CD14-positive monocyte (primary cell): ENCODE data around the gene CACNA1E. TPM values are rescaled to one million over a fixed set of nuclear protein-coding genes. Genes with fewer than 3 reads are reported as not detected.

Source experiments
- DNase-seq, 3 donors: peaks; one replicate each; pipeline ENCODE4 v3.0.0-alpha.2; 2011 to 2022
- H2AFZ ChIP-seq: 2 replicates; pipeline ENCODE4 v1.6.0; 2012; ENCODE audit warnings: mild to moderate bottlenecking, low read depth, low read length, inconsistent platforms; ENCODE audit not compliant: insufficient read depth, poor library complexity, severe bottlenecking
- H3K27ac ChIP-seq, 2 donors: 1 replicate in 1 of 2; 2 replicates in 1 of 2; pipeline ENCODE4 v1.5.1; 2012 to 2013; ENCODE audit warnings: low read length in 2 of 2, control low read depth in 1 of 2, inconsistent platforms in 1 of 2, low read depth in 1 of 2, mild to moderate bottlenecking in 1 of 2
- H3K27me3 ChIP-seq, 2 donors: one replicate each; pipeline versions ENCODE4 v1.6.0 to v1.6.1; 2011 to 2013; ENCODE audit warnings: low read length in 2 of 2; ENCODE audit not compliant: control insufficient read depth in 2 of 2, insufficient read depth in 2 of 2
- H3K36me3 ChIP-seq, 2 donors: replicated peaks in 1 of 2; 1 replicate in 1 of 2; 2 replicates in 1 of 2; pipeline versions ENCODE4 v1.5.1 to v1.6.1; 2012 to 2013; ENCODE audit warnings: low read length in 2 of 2, control low read depth in 1 of 2, inconsistent platforms in 1 of 2, mild to moderate bottlenecking in 1 of 2; ENCODE audit not compliant: insufficient read depth in 2 of 2, control insufficient read depth in 1 of 2
- H3K4me1 ChIP-seq, 2 donors: 1 replicate in 1 of 2; 2 replicates in 1 of 2; pipeline versions ENCODE4 v1.5.1 to v1.6.1; 2012 to 2013; ENCODE audit warnings: low read length in 2 of 2, control low read depth in 1 of 2, inconsistent platforms in 1 of 2, mild to moderate bottlenecking in 1 of 2, moderate library complexity in 1 of 2; ENCODE audit not compliant: insufficient read depth in 2 of 2, control insufficient read depth in 1 of 2
- H3K4me2 ChIP-seq: replicated peaks from 2 replicates; pipeline ENCODE3; 2012; ENCODE audit warnings: low read length, moderate library complexity, mild to moderate bottlenecking; ENCODE audit not compliant: poor library complexity, severe bottlenecking; ENCODE audit errors: extremely low read depth
- H3K4me3 ChIP-seq, 3 experiments: fragments of 200-600 bp in 1 of 3; sonication (generic) in 1 of 3; replicated peaks in 1 of 3; 1 replicate in 2 of 3; 2 replicates in 1 of 3; pipeline ENCODE4 v1.5.1; 2011 to 2013; ENCODE audit warnings: low read length in 3 of 3, mild to moderate bottlenecking in 3 of 3, control low read depth in 2 of 3, low read depth in 2 of 3, inconsistent platforms in 1 of 3, moderate library complexity in 1 of 3
- H3K79me2 ChIP-seq: 2 replicates; pipeline ENCODE4 v1.6.0; 2012; ENCODE audit warnings: mild to moderate bottlenecking, control low read depth, inconsistent platforms, low read length, moderate library complexity; ENCODE audit not compliant: insufficient read depth
- H3K9ac ChIP-seq: 2 replicates; pipeline ENCODE4 v1.6.0; 2017; ENCODE audit warnings: low read length, mild to moderate bottlenecking; ENCODE audit not compliant: insufficient read depth, poor library complexity, severe bottlenecking
- H3K9me3 ChIP-seq, 2 donors: replicated peaks in 1 of 2; 1 replicate in 1 of 2; 2 replicates in 1 of 2; pipeline versions ENCODE4 v1.5.1 to v1.6.1; 2012 to 2013; ENCODE audit warnings: low read length in 2 of 2, control low read depth in 1 of 2; ENCODE audit not compliant: control insufficient read depth in 1 of 2, insufficient read depth in 1 of 2
- H4K20me1 ChIP-seq: 2 replicates; pipeline ENCODE4 v1.6.0; 2012; ENCODE audit warnings: mild to moderate bottlenecking, low read length, control low read depth, moderate library complexity; ENCODE audit not compliant: insufficient read depth
- H3K27ac Mint-ChIP-seq, 7 donors: one replicate each; pipeline ENCODE4 v1.8.0; 2020; ENCODE audit warnings: mild to moderate bottlenecking in 7 of 7, mixed read lengths in 7 of 7, moderate library complexity in 6 of 7, inconsistent platforms in 2 of 7
- H3K27me3 Mint-ChIP-seq, 3 donors: one replicate each; pipeline ENCODE4 v1.8.0; 2021 to 2022; ENCODE audit warnings: low read depth in 3 of 3, mild to moderate bottlenecking in 3 of 3, mixed read lengths in 3 of 3, moderate library complexity in 3 of 3, inconsistent platforms in 1 of 3
- H3K36me3 Mint-ChIP-seq, 2 donors: one replicate each; pipeline ENCODE4 v1.8.0; 2020; ENCODE audit warnings: mixed read lengths in 2 of 2, inconsistent platforms in 1 of 2, mild to moderate bottlenecking in 1 of 2
- H3K4me1 Mint-ChIP-seq: one replicate; pipeline ENCODE4 v1.8.0; 2020; ENCODE audit warnings: mild to moderate bottlenecking, mixed read lengths
- H3K4me3 Mint-ChIP-seq, 2 donors: one replicate each; pipeline ENCODE4 v1.8.0; 2020; ENCODE audit warnings: mild to moderate bottlenecking in 2 of 2, mixed read lengths in 2 of 2, moderate library complexity in 1 of 2
- H3K9me3 Mint-ChIP-seq, 7 donors: one replicate each; pipeline ENCODE4 v1.8.0; 2020 to 2022; ENCODE audit warnings: mixed read lengths in 7 of 7, mild to moderate bottlenecking in 6 of 7, moderate library complexity in 6 of 7, inconsistent platforms in 2 of 7
- WGBS: methylation state at CpG from one replicate; pipeline ENCODE4 v1.1.5; 2013; ENCODE audit warnings: missing lambda C conversion rate; ENCODE audit not compliant: insufficient coverage; 5-methylcytosine and 5-hydroxymethylcytosine counted together
- intact Hi-C, 2 donors: fragments of 100-400 bp; cut with micrococcal nuclease; formaldehyde crosslinking; loops; one replicate each; pipeline versions ENCODE4 v1.15.0 to v1.15.1; 2023
- polyA plus RNA-seq, 3 donors: library from polyadenylated mRNA; depleted of rRNA in 1 of 3; unstranded in 2 of 3; stranded (reverse) in 1 of 3; fragments of 300-500 nt in 2 of 3; fragments of >200 nt in 1 of 3; fragmentation: Illumina TruSeq in 2 of 3; gene quantifications; 1 replicate in 2 of 3; 2 replicates in 1 of 3; pipeline ENCODE4 v1.2.3, GENCODE V29; 2012 to 2021
- TF ChIP-seq, protein P1 (sequence below): fragments of 200-600 bp; IDR thresholded peaks from one replicate; pipeline ENCODE4 v1.8.0; 2022; ENCODE audit warnings: antibody characterized with exemption, mild to moderate bottlenecking

Gene CACNA1E
- polyA plus RNA-seq, 3 donors: 0.04 TPM; not detected in 2

DNA sequence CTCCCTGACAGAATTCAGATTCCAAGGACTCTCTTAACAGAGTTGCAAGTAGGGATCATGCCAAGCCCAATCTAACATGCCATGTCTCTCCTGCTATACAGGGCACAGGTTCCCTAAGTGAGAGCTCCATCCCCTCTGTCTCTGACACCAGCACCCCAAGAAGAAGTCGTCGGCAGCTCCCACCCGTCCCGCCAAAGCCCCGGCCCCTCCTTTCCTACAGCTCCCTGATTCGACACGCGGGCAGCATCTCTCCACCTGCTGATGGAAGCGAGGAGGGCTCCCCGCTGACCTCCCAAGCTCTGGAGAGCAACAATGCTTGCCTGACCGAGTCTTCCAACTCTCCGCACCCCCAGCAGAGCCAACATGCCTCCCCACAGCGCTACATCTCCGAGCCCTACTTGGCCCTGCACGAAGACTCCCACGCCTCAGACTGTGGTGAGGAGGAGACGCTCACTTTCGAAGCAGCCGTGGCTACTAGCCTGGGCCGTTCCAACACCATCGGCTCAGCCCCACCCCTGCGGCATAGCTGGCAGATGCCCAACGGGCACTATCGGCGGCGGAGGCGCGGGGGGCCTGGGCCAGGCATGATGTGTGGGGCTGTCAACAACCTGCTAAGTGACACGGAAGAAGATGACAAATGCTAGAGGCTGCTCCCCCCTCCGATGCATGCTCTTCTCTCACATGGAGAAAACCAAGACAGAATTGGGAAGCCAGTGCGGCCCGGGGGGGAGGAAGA, 315.0 kb downstream of the CACNA1E start:
- no peaks in the 10 kb centered on the region for H3K4me1 Mint-ChIP-seq
- peaks cover 2 to 14% (median 4%) of the 10 kb centered on the region in 7 donors for H3K9me3 Mint-ChIP-seq
- Histone ChIP-seq H3K4me2 (no peak overlapping the region), H3K4me3 (no peak overlapping the region), H3K4me1 (no peaks in the 10 kb centered on the region), H3K79me2 (no peaks in the 10 kb centered on the region), H3K9me3 (peaks cover 0 to 4% of the 10 kb centered on the region in 2 donors), H4K20me1 (no peaks in the 10 kb centered on the region), H3K36me3 (no peaks in the 10 kb centered on the region), H3K27ac (no peak overlapping the region), H3K9ac (no peak overlapping the region), H2AFZ (no peak overlapping the region), H3K27me3 (no peaks in the 10 kb centered on the region)
- peaks cover 0 to 1% (median 0%) of the 10 kb centered on the region in 3 donors for H3K27me3 Mint-ChIP-seq
- peak overlapping the region in 2 of 7 donors; percentile 21 to 41 for H3K27ac Mint-ChIP-seq
- H3K4me3 Mint-ChIP-seq: no peak overlapping the region
- TF ChIP-seq, protein P1, sequence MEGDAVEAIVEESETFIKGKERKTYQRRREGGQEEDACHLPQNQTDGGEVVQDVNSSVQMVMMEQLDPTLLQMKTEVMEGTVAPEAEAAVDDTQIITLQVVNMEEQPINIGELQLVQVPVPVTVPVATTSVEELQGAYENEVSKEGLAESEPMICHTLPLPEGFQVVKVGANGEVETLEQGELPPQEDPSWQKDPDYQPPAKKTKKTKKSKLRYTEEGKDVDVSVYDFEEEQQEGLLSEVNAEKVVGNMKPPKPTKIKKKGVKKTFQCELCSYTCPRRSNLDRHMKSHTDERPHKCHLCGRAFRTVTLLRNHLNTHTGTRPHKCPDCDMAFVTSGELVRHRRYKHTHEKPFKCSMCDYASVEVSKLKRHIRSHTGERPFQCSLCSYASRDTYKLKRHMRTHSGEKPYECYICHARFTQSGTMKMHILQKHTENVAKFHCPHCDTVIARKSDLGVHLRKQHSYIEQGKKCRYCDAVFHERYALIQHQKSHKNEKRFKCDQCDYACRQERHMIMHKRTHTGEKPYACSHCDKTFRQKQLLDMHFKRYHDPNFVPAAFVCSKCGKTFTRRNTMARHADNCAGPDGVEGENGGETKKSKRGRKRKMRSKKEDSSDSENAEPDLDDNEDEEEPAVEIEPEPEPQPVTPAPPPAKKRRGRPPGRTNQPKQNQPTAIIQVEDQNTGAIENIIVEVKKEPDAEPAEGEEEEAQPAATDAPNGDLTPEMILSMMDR: no peak
- H3K36me3 Mint-ChIP-seq: no peaks in the 10 kb centered on the region
- no peak for DNase-seq
- WGBS: 95% methylated on average over 26 of the region's 32 CpGs
- intact Hi-C loops: no loop called here

DNA sequence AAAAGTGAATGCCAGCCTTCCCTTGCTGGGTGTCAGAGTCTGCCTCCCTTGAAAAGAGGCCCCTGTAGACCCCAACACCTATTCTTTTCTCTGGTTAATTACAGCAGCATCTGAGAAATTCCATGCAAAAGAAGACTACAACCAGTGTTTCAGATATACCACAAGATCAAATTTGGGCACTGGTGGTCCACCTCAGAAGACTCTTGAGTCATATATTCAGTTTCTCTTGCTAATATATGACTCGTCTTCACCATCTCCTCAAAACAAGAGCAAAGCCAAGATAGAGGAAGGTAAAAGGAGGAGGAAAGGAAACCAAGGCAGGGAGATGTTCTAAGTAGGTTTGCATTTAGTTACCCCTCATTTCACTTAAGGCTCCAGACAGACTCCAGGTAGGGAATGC, 318.3 kb downstream of the CACNA1E start:
- Mint-ChIP-seq H3K4me3 (no peak overlapping the region), H3K27ac (no peak overlapping the region), H3K36me3 (no peaks in the 10 kb centered on the region), H3K4me1 (no peaks in the 10 kb centered on the region), H3K27me3 (peaks cover 0 to 1% (median 0%) of the 10 kb centered on the region in 3 donors), H3K9me3 (peaks cover under 1 to 11% (median 4%) of the 10 kb centered on the region in 7 donors)
- TF ChIP-seq, protein P1: no peak
- no peak overlapping the region for H3K4me3 ChIP-seq
- H3K27ac ChIP-seq: no peak overlapping the region
- H3K9ac ChIP-seq: no peak overlapping the region
- no CpG with 5 or more reads among the region's 1 CpG for WGBS
- no peak for DNase-seq
- no peak overlapping the region for H2AFZ ChIP-seq
- H3K9me3 ChIP-seq: peaks cover 0 to 4% of the 10 kb centered on the region in 2 donors
- intact Hi-C loops: no loop called here
- H3K36me3 ChIP-seq: no peaks in the 10 kb centered on the region
- H3K79me2 ChIP-seq: no peaks in the 10 kb centered on the region
- no peaks in the 10 kb centered on the region for H4K20me1 ChIP-seq
- H3K4me1 ChIP-seq: no peaks in the 10 kb centered on the region
- H3K4me2 ChIP-seq: no peak overlapping the region
- H3K27me3 ChIP-seq: no peaks in the 10 kb centered on the region
